ENCODE results near the gene AHRR.

Gene AHRR

DNA sequence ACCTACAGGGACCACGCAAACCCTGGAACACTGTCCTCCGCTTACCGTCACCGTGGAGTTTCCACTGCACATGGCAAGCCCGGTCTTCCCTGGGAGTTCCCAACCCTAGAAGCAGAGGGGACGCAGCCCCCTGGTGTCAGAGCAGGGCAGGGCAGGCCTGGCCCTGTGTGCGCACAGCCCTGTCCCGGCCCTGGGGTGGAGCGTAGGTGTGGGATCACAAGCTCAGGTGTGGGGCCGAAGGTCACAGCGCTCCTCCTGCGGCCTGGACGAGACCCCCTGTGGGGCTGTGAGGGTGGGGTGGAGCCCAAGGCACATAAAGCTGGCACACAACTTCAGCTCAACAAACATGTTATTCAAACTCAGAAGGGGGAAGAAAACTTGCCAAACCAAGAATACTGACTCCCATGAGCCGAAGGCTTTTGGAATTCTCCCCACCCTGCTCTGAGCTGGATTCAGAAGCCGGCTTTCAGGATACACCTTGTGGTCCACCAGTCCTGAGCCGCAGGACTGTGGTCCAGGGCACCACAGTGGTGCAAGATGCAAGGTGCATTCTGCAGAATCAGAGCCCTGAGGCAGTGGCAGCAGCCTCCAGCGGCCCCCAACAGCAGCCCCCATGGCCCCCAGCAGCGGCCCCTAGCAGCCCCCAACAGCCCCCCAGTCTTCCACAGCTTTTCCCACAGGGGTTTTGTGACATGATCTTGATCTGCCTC is 109.6 kb downstream of the AHRR start:
- FAIRE-seq = no peak

DNA sequence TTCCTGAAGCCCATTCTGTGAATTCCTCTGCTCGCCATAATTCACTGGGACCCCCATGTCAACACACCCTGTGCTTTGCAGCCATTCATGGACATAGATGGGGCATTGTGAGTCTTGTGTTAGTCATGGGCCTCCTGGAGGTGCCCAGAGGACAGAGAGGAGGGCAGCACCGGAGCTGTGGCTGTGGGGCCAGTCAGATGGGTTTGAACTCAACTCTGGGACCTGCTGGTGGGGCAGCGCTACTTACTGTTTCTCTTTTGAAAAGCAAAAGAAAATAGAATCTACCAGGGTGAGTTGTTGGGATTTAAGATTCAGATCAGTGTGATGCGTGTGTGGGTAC is 110.2 kb downstream of the AHRR start:
- FAIRE-seq = no peak

DNA sequence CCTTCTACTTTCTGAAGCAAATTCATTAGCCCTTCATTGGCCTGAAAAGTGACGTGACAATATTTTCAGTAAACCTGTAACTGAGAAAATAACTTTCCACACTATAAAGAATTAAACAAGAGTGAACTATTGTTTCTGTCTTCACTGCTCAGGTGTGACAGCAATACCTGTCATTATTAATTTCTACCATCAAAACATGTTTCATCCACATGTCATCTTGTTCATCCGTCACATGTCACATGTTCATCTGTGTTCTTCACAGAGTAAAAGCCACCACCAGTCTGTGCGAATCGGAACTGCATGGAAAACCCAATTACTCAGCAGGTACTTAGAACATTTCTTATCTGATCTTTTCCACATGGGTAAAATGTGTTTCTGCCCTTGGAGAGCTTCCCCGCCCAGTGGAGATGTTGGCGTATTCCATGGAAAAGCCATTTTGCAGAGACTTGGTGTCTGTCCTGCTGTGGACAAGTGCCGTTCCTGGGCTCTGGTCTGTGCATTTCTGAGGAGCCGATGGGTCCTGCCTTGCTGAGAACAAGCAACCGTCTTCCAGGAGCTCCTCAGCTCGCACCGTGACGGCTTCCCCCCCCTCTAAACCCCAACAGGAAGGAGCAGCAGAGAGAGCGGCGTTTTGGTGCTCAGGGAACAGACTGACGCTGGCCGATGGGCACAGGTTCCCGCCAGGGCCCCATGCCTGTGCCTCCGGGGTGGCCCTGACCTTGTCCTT is 110.8 kb downstream of the AHRR start:
- no peak for FAIRE-seq

DNA sequence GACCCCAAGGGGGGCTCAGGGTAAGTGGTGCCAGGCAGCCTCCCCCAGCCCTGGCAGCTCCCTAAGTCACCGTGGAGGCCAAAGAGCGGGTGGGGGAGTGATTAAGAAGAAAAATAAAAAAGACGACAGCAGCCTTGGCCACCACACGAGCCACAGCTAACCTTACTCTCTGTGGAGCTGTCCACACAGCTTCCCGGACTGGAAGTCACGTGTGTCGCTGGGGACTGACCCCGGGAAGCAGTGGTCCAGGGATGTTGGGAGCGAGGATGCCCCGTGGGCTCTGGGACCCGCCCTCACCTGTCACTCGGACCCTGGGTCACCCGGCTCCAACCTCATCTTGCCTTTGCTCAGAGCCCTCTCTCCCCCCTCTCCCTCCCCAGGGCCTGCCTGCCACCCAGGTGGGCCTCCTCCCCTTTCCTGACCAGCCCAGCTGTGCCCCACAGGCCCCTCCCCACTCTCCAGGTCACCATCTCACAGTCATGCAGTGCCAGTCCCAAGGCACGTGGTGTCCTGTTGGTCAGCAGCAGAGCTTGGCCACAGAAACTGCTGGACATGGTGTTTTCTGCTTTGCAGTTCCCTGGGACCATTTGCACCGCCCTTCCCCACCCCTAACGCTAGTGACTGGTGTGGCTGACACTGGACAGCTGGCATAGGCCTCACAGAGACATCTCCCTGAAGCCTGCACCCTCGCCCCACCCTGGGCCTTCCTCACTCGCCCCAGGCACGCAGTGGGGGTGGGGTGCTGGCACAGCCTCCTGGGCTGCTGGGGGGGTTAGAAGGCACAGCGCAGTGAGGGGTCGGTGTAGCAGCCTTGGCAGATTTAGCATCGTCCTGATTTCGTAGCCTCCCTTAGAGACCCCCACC is 111.6 kb downstream of the AHRR start:
- no peak for FAIRE-seq

DNA sequence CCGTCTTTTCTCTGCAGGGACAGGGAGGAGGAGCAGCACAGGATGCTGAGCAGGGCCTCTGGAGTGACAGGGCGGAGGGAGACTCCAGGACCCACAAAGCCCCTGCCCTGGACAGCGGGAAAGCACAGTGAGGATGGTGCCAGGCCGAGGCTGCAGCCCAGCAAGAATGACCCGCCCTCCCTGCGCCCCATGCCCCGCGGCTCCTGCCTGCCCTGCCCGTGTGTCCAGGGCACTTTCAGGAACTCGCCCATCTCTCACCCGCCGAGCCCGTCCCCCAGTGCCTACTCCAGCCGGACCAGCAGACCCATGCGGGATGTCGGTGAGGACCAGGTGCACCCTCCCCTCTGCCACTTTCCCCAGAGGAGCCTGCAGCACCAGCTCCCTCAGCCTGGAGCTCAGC is 112.3 kb downstream of the AHRR start:
- no peak for FAIRE-seq

DNA sequence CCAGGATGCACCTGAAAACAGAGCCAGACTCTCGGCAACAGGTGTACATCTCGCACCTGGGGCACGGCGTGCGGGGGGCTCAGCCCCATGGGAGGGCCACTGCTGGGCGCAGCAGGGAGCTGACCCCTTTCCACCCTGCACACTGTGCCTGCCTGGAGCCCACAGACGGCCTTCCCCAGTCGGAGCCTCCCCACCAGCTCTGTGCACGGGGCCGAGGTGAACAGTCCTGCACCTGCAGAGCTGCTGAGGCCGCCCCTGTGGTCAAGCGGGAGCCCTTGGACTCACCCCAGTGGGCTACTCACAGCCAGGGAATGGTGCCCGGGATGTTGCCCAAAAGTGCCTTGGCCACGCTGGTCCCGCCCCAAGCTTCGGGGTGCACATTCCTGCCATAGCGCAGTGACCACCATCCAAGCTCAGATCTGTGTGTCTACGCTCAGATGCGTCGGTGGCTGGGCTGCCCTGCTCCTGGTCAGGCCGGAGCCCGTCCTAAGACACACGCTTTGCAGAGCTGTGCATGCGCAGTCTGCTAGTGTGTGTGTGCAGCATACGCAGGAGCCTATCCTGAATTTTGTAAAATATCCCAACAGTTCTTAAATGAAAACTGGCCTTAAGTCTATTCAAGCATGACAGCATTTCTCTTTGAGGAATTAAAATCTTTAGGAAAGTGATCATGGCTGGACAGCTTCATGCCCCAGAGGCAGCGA is 113.1 kb downstream of the AHRR start:
- FAIRE-seq = no peak

DNA sequence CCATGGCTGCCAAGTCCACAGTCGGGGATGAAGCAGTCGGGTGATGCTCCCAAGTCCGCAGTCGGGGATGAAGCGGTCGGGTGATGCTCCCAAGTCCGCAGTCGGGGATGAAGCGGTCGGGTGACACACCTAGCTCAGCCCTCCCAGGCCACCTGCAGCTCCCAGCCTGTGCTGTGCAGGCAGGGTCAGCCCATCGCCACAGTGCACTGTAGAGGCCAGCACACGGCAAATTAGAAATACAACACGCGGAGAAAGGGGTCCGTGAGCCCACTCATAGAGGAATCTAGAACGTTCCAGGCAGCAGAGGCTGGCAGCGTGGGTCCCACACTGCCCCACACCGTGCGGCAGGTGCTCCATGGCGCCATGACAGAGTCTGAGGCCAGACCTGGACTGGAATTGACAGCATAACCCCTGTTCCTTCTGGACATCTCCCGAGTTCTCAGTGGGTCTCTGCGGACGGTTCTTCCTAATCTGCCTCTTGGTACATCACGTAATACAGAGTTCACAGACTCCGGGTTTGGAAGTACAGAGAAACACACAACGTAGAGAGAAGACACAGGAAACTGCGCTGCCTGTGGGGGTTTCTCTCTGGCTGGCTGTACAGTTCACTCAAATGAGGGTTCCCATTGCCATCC is 113.8 kb downstream of the AHRR start:
- FAIRE-seq = no peak

DNA sequence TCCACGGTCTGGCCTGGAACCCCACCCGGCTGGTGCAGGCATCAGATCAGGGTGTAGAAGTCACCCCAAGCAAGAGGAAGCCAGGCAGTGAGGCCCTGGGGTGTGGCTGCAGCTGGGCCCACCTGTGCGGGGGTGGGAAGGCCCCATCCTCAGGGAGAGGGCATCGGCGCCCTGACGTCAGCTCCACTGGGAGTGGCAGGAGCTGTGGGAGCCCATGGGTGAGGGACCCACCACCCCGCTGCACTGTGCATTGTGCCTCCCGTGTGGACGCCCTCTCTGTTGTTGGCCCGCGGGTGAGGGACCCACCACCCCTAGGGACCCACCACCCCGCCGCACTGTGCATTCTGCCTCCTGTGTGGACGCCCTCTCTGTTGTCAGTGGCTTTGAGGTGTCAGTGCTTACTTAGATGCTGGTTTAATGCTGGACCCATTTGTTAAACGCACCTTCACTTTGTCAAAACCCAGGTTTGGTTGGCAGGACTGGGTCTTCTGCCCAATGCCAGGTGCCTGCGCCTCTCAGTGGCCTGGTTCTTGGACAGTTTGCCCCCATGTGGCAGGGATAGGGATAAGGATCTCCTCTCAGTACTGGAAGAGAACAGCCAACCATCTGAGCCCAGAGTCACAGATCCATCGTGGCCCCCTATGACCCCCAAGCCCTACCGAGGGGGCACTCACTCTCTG is 114.6 kb downstream of the AHRR start:
- FAIRE-seq = no peak

DNA sequence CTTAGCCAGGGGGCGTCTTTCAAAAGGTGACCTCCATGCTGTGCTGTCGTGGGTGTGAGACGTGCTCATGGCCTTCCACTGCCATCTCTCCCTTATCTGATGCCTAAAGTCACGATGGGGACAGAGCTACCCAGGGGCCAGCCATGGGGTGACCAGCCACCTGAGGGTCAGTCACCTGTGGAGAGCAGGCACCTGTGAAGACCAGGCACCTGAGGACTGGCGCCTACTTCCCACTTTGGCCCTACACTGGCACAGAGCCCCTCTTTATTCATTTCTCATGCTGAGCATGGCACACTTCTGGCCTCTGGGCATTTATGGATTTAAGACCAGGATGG is 115.1 kb downstream of the AHRR start:
- FAIRE-seq = no peak

DNA sequence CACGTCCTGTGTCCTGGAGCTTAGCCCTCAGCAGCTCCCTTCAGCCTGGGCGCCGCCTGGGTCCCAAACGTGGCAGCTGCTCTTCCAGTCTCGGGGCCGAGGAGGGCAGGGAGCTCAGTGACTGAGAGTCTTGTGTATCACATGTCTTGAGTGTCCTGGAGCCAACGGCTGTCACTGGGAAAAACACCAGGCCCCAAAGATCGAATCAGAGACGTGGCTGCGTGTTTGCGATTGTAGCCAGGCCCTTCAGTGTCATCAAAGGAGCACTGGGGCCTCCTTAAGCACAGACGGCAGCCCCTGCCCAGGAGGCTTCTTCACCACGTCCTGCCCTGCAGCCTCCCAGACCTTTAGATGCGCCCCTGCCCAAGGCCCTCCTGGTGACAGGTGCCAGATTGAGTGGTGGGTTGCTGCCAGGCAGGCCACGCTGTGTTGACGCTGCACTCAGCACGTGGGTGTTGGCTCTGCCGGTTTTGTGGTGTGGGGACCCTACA is 115.8 kb downstream of the AHRR start:
- no peak for FAIRE-seq

DNA sequence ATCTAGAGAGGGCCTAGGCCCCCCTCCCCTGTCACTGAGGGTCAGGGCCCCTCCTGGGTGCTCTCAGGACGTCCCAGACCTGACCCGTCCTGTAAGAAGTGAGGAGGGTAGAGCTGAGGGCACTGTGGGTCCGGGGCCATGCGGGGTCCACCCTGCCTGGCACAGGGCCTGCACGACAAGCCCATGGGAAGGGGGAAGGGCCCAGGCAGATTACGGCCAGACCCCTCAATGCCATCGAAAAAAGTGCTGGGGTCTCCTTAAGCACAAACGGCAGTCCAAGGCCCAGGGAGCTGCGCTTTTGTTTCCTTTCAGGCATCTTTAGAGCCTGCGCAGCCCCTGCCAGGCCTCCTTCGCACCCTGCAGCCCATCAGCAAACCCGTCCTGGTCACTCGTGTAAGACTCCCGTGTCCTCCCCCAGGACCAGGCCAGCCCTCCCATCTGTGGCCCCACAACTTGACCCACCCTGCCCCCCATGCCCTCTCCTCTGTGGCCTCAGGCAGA is 117.0 kb downstream of the AHRR start:
- FAIRE-seq = no peak

DNA sequence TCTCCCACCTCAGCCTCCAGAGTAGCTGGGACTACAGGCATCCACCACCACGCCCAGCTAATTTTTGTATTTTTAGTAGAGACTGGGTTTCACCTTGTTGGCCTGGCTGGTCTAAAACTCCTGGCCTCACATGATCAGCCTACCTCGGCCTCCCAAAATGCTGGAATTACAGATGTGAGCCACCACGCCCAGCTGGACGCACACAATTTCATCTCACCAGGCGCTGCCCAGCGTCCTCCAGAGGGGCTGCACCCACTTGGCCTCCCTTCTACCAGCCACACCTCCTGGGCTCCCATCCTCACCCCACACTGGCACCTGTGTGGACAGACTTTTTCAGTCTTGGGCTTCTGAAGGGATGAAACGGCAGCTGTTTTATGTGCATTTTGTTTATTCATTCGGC is 117.7 kb downstream of the AHRR start:
- FAIRE-seq = no peak

DNA sequence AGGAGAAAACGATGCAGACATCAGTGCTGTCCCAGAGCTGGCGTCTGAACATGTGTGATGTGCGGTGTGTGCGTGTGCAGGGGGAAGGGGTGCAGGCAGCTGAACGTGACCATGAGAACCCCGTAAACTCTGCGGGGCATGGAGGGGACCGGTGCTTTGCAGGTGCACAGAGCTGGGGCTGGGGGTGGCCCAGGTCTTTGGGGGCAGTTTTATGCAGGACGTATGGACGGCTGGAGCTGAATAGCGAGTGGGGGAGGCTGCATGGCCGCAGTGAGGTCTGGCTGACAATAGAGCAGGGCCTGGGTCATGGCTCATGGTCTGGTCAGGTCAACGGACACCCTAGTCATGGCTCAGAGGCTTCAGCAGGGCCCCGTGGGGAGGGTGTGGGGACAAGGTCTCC is 118.1 kb downstream of the AHRR start:
- FAIRE-seq = no peak

DNA sequence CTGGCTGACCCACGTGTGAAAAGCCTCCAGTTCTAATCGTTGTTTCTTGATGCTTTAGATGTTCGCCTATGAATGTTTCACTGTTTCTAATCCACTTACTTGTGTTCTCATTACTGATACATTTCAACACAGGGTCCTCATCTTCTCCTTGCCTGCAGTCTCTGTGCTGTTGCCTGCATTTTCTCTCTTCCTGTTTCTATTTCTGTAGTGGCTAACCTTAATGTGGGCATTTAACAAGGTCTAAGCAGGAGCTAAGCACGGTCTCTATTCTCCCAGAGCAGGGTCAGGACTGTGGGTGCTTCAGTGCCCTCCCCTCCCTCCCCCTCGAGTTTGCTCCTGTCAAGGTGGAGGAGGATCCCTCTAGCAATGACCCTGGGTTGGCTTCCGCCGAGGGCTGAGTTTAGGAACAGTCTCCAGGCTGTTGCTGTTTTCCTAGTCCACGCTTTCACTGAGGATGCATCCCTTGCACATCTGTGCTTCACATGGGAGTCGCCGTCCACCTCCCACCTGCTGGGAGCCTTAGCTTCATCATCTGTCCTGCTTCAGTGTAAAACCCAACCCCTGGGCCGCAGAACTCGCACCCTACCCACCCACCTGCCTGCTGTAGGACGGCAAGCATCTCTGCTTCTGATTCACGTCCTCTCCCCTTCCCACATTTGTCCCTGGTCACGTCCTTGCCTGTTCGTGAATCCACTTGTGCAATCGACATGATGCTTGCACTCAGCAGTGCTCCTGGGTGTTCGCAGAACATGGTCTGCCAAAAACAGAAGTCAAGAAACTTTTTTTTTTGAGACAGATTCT is 119.1 kb downstream of the AHRR start:
- no peak for FAIRE-seq

DNA sequence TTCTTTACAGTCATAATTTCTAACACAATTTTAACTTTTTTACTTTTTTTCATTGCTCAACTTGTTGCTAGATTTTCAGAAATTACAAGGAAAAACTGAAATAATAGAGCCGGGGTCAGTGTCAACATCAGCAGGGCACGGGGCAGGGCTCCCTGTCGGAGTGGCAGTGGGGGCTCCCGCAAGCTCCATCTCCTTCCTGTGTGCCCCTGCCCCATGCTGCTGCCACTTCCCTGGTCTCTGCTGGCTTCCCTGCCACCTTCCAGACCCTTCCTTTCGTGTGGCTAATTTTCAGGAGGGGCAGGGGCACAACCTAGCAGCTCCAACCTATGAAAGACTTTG is 120.5 kb downstream of the AHRR start:
- FAIRE-seq = no peak

DNA sequence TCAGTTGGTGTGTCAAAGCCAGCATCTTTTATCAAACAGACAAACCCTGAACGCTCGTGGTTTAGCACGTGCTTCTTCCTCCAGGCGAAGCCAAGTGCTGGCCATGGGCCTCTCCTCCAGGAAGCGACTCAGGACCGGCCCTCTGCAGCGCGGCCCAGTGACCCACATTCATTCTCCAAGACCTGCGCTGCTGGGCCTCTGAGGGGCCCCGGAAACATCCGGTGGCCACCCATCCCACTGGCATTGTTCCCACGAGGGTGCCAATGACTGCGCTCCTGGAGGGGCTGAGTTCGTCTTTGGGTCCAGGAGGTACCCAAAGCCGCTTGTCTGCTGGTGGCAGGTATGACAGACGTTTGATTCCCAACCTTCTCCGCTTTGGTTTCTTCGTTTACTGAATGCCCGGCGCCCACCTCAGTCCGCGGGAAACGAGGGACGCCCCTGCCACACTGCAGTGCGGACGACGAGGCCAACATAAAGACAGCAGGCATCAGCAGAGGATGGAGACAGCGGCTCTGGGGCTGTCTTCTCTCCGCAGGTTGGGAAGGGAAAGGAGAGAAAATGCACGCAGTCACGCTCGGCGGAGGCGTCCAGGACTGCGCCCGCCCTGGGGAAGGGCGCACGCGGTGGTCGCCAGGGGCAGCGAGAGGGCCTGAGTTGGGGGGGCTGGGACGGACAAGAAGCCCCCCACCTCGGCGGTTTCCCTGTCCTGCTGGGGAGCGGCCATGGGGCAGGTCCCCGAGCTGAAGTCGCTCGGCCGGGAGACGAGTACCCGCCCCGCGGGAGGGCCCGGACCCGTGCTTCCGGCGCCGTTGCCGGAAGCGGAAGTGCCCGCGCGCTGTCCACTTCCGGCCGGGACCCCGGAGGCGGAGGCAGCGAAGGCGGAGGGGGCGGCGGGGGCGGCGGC is 121.1 kb downstream of the AHRR start, which contains the start of gene EXOC3:
Gene EXOC3, plus strand, starts transcription at position 842 of the 904 bp plus-strand sequence. CDS start 3,030 bp downstream, outside the sequence.
- FAIRE-seq = no peak

DNA sequence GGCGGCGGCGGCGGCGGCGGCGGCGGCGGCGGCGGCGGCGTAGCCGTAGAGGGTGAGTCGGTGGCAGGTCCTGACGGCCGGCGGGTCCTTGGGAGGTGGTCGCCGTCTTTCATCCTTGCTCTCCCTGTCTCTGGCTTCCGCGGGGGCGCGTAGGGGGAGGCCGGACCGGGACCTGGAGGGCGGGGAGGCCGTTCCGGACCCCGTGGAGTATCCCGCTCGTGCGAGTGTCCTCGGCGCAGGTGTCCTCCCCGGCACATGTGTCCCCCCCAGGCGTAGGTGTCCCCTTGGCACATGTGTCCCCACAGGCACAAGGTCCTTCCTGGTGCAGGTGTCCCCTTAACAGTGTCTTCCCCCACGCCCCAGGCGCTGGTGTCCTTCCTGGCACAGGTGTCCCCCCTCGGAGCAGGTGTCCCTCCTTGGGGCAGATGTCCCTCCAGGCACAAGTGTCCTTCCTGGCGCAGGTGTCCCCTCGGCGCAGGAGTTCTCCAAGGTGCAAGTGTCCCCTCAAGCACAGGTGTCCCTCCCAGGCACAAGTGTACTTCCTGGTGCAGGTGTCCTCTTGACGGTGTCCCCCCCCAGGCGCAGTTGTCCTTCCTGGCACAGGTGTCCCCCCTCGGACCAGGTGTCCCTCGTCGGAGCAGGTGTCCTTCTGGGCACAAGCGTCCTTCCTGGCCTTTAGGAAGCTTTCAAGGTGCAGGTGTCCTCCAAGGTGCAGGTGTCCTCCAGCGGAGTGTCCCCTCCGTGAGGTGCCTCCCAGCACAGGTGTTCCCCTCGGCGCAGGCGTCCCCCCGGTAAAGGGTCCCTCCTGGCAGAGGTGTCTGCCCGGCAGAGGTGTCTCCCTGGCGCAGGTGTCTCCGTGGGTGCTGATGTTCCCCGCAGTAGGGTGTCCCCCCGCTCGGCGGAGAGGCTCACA is 122.0 kb downstream of the AHRR start:
- no peak for FAIRE-seq

DNA sequence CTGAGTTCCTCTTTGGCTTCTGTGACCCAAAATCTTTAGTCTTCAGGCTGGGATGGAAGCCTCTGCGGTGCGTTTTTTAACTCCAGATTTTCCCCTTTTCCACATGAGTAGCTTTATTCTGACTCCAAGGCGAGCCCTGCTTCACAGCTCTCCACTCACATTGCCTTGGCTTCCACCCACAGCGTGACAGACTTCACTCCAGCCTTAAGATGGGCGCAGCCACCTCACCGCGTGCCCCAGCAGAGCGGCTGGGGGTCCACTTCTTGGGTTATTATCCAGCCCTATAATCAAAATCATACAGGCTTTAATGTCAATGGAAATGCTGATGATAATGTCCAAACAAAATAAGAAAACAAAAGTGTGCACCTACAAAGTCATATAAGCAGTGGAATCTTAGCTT is 122.7 kb downstream of the AHRR start:
- FAIRE-seq = no peak

DNA sequence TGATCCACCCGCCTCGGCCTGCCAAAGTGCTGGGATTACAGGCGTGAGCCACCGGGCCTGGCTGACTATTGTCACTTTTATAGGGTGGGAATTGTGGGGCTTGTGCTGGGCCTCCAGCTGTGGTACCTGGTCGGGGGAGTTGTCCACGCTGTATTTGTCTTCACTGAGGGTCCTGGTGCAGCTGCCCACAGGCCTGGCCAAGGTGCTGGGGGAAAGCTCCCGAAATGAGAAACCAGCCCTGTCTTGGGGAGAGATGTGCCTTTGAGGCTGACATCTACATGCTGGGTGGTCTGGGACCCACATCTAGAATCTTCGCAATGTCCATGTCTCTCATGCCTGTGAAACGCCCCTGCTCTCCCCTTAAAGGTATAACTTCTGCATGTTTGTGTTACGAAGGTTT is 124.1 kb downstream of the AHRR start:
- FAIRE-seq = no peak

All from islet of Langerhans (tissue), 1 donor.